Astrocyte of the cerebellum (primary cell): Measurements from ENCODE around the gene CD83.

Experiments
- DNase-seq: peaks from one replicate; pipeline ENCODE4 v3.0.0-alpha.2; 2011; ENCODE audit warnings: low read depth
- H3K4me3 ChIP-seq: 2 replicates; pipeline ENCODE4 v1.5.1; 2011; ENCODE audit warnings: mild to moderate bottlenecking, low read depth, low read length, moderate library complexity
- in situ Hi-C: cut with HindIII; loops from 2 replicates; pipeline ENCODE4 v1.10.0; 2017; ENCODE audit warnings: low sequenced_read_pairs
- TF ChIP-seq, protein P1 (sequence below): IDR thresholded peaks from 2 replicates; pipeline ENCODE4 v1.5.1; 2012; ENCODE audit warnings: low read length, low read depth, moderate library complexity, mild to moderate bottlenecking; ENCODE audit errors: missing control alignments

CD83 gene

DNA sequence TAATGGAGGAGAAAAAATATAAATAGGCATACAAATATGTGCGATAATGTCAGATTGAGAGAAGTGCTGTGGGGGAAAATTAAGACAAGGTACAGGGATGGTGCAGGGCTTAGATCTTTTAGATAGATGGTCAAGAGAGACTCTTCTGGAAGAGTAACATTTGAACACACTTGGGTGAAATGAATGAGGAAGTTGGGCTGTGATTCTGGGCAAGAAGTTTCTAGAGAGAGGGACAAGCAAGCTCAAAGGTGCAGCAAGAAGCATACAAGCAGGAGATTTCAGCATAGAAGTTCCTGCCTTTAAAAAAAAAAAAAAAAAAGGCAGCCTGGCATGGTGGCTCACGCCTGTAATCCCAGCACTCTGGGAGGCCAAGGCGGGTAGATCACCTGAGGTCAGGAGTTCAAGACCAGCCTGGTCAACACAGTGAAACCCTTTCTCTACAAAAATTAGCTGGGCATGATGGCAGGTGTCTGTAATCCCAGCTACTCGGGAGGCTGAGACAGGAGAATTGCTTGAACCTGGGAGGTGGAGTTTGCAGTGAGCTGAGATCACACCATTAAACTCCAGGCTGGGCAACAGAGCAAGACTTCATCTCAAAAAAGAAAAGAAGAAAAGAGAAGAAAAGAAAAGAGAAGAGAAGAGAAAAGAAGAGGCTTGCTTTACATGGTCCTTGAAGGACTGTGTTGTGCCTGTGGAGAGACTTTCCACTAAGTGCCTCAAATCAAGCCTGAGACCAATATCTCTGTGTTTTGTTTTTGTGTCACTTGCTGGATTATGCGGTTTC is 9.7 kb upstream of the CD83 start:
- H3K4me3 ChIP-seq, result no peak overlapping the region
- TF ChIP-seq, protein P1, sequence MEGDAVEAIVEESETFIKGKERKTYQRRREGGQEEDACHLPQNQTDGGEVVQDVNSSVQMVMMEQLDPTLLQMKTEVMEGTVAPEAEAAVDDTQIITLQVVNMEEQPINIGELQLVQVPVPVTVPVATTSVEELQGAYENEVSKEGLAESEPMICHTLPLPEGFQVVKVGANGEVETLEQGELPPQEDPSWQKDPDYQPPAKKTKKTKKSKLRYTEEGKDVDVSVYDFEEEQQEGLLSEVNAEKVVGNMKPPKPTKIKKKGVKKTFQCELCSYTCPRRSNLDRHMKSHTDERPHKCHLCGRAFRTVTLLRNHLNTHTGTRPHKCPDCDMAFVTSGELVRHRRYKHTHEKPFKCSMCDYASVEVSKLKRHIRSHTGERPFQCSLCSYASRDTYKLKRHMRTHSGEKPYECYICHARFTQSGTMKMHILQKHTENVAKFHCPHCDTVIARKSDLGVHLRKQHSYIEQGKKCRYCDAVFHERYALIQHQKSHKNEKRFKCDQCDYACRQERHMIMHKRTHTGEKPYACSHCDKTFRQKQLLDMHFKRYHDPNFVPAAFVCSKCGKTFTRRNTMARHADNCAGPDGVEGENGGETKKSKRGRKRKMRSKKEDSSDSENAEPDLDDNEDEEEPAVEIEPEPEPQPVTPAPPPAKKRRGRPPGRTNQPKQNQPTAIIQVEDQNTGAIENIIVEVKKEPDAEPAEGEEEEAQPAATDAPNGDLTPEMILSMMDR, result no peak
- DNase-seq, result no peak
- in situ Hi-C loops, result no loop called here

DNA sequence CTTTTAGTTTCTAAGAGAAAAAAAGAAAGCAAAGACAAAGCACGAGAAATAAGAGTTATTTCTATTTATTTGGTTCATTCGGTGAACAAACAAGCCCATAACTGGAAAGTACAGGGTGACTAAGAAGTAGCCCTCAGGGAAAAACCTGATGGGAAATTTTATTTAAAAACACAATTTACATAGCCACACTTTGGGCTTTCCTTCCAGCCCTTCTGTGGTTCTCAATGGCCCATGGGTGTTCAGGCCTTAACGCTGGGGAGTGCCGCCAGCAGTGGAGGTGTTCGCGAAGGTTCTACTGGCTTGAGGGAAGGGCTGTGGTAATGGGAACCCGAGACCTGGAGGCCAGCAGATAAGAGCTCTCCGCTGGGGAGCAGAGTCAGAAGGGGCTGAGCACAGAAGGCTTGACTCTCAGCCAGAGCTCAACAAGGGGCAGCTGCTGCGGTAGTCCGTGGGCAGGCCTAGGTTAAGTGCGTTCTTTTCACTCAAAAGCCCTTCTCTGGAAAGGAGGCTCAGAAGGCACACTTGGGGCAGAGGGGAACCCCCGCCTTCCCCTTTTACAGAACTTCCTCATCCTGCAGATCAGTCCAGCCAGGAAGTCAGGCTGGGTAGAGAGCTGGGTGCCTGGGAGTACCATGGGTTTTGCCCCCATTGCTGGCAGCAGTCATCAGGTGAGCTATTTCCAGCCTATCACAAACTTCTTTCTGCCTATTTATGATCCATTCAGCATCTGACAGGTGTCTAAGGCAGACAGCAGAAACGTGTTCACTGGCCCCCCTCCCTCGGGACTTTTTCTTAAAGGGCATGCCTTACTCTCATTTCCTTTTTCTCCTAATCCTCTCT is 8.8 kb upstream of the CD83 start:
- no peak for DNase-seq
- H3K4me3 ChIP-seq, result no peak overlapping the region
- TF ChIP-seq, protein P1, result no peak
- in situ Hi-C loops, result no loop called here

DNA sequence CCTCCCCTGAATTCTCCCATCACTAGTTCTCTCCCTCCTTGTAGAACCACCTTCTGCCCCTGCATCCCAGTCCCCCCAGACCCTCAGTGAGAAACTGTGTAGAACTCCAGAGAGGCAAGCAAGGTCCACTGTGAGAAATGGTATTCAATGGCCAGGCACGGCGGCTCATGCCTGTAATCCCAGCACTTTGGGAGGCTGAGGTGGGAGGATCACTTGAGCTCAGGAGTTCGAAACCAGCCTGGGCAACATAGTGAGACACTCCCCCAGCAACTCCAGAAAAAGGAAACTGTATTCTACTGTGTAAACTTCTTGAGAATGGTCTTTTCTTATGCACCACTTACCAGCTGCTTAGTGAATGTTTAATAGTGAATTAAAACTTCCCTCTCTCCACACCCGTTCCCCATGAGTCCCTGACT is 8.2 kb upstream of the CD83 start:
- TF ChIP-seq, protein P1, result no peak
- DNase-seq, result no peak
- H3K4me3 ChIP-seq, result no peak overlapping the region
- in situ Hi-C loops, result no loop called here

DNA sequence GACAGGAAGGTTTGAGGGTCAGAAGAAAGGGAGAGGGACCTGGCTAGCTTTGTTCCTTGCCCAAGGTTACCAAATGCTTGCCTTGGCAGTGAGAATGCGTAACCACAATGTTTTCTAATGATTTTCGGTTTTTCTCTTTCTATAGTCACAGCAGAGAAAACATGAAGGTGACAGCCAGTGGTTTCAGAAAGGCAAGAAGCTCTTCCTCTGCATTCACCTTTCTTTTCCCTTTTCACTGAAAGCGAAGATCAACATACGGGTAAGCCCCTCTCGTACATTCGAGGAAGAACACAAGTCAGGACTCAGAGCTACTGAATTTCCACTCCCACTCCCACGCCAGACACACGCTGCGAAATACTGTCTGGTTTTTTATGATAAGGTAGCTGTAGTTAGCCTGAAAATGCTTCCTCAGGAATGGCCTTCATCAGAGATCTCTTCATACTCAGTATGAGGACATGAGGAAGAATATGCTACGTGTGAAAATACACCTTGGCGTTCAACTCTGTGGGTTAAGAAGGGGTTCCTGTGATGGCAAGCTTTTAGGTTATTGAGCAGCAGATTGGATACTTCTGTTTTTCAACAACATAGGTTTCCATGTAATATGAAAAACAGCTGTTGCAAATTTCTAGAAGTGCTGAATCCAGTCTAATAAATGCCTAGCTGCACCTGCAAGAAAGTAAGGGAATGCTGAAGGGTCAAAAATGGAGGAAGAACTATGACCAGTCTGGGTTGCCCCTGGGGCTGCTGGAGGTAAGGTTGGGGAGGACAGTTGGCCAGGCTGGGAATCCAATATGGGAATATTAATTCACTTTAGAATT is 7.4 kb upstream of the CD83 start:
- H3K4me3 ChIP-seq, result no peak overlapping the region
- in situ Hi-C loops, result no loop called here
- DNase-seq, result no peak

DNA sequence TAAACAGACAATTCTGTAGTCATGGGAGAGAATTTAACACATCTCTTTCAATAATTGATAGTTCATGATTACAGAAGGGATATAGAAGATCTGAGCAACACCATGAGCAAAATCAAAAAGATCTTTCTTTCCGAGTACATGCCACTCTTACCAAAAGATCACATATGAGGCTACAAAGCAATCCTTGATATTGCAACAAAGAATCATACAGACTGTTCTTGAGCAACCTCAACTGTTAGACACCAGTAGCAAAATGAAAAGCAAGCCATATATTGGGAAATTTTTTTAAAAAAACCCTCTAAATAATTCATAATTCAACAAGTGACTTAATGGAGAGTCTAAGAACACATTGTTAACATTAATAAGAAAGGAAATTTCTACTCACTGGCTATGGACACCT is 3.6 kb upstream of the CD83 start:
- H3K4me3 ChIP-seq, result no peak overlapping the region
- TF ChIP-seq, protein P1, result no peak
- in situ Hi-C loops, result no loop called here
- DNase-seq, result no peak

More for the DNA sequence above, 7.4 kb upstream of the CD83 start:
- TF ChIP-seq, protein P1, result no peak

DNA sequence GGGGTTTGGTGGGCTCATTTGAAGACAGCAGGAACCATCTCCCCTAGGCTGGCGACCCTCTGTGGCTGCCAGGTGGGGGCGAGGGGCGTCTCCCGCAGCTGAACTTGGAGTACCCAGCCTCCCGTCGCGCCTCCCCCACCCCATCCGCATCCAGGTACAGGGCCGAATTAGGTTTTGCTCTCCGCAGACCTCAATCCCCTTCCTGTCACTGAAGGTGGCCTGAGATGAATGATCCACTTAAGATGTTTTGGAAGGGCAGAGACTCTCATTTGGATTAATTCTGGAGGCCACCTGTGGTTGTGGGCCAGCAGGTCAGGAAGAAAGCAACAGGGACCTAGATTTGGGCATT is 493 bp downstream of the CD83 start:
- in situ Hi-C loops, result no loop called here
- no peak for DNase-seq
- peak overlapping the region; percentile 62 for H3K4me3 ChIP-seq
- TF ChIP-seq, protein P1, result no peak
